ENCODE data around the gene GRIA1.

The GRIA1 gene

GRCh38 chr5:153500178-153500577 is 9.7 kb downstream of the GRIA1 start:
- DNase-seq: no peak

- no peak for DNase-seq
These were observed 14.3 kb downstream of the GRIA1 start for GRCh38 chr5:153504726-153505125.

DNA sequence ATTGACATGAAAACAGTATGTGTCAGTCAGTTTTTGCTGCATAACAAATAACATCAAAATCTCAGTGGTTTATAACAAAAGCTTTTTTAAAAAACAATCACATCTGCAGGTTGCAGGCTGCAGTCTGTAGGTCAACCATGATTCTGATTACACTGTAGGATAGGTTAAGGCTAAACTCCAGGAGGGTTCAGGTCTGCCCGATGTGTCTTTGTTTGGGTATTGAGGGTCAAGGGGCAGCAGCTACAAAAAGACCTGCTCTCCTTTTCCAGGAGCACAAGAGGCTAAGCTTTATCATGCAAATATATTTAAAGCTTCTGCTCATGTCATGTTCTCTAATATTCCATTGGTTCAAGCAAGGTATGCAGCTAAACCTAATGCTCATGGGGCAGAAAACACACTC is 18.2 kb downstream of the GRIA1 start:
- DNase-seq: no peak

- DNase-seq: no peak
These were observed 21.2 kb downstream of the GRIA1 start for GRCh38 chr5:153511622-153512021.

- no peak for DNase-seq
These were observed 22.7 kb downstream of the GRIA1 start for GRCh38 chr5:153513156-153513555.

- DNase-seq: no peak
These were observed 24.8 kb downstream of the GRIA1 start for GRCh38 chr5:153515301-153515700.

GRCh38 chr5:153516504-153517240 is 26.2 kb downstream of the GRIA1 start:
- DNase-seq: no peak

DNA sequence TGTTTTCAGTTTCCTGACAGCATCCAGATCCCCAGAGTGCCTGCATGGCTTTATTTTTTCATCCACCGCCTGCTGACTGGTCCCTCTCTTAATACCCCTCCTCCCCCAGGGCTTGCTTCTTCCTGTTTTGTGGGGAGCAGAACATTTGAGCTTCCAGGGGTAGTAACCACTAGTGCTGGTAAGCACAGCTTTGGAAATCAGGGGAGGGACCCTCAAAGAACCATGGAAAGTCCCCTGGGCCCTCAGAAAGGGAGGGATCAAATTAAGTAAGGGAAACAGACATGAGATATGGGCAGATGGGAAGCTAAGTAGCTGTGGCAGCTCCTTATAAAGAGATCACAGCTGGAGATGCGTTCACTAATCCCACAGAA is 26.8 kb downstream of the GRIA1 start:
- no peak for DNase-seq

DNA sequence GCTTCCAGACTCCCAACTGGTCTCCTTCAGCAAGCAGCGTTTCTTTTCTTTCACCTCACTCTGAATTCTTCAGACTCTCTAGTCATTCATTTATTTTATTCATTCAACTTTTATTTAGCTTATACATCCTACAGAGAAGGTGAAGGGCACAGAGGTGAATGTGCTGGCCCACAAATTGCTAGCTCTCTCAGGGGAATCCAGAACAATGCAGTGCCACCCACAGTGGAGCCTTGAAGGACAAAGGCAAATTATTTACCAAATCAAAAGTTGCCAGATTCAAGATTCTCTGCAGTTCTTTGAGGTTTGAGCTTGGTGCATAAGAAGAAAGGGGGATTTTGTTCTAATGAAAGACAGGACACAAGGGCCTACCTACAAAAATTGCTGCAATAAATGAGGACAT is 29.7 kb downstream of the GRIA1 start:
- no peak for DNase-seq

DNA sequence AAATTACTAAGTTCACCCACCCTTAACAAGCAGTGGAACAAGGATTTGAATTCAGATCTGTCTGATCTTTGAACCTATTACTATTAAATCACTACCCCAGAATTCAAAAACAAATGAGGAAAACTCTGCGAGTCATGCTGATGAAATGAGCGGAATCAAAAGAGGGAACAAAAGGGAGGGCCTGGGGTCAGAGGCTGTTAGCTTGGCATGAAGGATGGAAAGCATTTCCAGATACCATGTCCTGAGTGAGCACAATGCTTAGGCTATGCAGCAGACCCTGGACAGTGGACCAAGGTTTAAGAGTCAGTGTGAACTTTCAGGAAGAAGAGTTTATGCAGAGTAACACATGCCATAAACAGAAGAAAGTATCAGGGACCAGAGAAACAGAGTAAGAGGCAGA is 30.5 kb downstream of the GRIA1 start:
- DNase-seq: peak; percentile 29

DNA sequence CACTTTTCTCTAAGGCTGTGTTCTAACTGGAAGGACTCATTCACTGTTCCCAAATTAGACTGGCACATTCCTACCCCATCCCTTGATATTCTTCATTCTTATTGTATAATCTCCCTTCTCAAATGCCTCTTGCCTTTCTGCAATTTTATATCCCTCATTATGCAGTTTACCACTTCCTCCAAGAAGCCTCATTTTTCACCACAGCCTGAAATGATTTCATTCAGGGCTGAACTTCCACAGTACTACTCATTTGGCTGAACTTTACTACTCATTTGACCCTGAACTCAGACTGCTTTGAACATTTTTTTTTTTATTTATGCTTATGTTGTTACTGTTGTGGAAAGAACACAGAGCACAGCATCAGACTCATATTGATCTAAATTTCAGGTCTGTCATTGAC is 32.7 kb downstream of the GRIA1 start:
- no peak for DNase-seq

- DNase-seq: no peak
These were observed 33.4 kb downstream of the GRIA1 start for GRCh38 chr5:153523831-153524230.

DNA sequence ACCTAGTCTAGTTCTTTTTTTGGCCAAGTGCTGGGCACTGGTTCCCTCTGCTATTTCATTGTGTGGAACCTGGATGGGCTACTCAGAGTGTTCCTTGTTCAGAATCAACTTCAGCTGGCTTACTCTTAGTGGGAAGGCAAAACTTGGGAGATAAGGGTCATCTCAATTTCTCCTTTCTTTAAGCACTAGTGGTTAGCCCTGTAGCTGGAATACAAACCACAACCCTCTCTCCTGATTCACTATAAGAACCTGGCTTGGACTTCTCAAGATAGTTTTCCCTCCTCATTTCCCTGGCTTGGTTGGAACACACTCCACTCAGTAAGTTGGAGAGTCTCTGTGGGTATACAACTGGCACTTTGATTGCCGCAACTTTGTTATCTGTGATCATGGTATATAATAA is 35.1 kb downstream of the GRIA1 start:
- DNase-seq: no peak

DNA sequence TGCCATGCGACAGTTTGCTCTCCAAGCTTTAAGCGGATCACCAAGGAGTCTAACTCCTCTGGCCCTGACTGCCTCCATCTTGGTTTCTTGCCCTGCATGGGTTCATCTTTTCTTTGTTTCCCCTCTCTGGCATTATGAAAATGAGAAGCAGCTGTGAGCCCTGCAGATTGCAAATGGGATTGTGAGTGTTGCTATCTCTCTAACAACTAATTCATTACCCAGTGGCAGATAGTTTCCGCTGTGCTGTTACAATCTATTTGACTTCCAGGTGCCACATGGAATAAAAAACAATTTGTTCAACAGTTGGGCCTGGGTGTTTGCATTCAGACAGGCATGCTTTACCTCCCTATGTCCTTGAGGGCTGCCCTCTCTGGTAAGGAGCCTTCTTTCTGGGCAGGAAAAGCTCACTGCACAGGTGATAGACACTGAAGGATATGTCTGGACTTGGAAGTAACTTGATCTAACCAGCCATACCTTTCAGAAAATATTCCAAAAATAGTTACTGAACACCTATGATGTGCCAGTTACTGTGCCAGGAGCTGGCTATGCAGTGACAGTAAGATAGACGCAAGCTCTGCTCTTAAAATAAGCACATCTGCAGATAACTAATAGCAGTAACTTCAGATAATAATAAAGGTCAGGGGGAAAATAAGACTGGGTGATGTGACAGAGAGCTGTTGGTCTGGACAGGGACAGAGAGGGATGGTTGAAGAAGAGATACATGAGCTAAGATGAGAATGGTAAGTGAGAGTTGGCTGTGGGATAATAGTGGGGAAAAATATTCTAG is 40.1 kb downstream of the GRIA1 start:
- no peak for DNase-seq

DNA sequence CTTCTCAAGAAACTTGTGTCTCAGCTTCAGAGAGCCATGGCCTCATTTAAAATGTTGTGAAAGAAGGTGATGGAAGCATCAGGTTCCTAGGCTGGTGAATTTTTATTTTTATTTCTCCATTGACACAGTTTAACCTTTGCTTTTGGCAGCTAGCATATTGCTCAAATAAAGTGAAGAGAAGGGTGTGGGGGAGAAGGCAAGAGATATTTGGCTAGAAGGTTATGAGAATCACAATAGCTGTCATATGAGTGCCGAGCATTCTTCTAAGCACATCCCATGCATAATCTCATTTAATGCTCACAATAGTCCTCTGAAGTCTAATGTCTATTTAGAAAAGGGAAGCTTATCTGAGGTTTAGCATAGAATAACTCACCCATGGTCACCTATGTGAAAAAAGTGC is 43.1 kb downstream of the GRIA1 start:
- DNase-seq: no peak

- no peak for DNase-seq
These were observed 43.6 kb downstream of the GRIA1 start for GRCh38 chr5:153534102-153534501.

DNA sequence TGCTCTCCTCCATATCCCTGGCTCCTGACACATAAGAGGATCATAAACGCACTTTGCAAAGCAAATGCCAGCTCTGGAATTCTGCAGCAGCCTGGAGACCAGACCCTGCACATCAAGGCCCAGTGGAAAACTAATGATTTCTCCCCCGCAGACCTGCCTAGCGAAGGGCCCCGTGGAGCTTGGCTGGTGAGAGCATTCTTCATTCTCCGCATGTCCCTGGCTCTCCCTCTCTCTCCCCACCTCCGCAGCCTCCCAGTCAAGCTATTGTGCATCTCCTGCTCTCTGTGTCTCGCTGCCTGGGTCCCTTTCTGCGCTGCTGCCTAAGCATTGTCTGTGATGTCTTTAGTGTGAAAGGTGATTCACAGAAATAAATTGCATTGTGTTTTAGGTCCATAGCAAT is 46.7 kb downstream of the GRIA1 start:
- no peak for DNase-seq

- no peak for DNase-seq
These were observed 49.5 kb downstream of the GRIA1 start for GRCh38 chr5:153539983-153540382.

GRCh38 chr5:153542536-153542935 is 52.1 kb downstream of the GRIA1 start:
- peak; percentile 53 for DNase-seq

GRCh38 chr5:153543288-153543687 is 52.8 kb downstream of the GRIA1 start:
- DNase-seq: no peak

- peak; percentile 71 for DNase-seq
These were observed 53.5 kb downstream of the GRIA1 start for GRCh38 chr5:153543959-153544470.

DNA sequence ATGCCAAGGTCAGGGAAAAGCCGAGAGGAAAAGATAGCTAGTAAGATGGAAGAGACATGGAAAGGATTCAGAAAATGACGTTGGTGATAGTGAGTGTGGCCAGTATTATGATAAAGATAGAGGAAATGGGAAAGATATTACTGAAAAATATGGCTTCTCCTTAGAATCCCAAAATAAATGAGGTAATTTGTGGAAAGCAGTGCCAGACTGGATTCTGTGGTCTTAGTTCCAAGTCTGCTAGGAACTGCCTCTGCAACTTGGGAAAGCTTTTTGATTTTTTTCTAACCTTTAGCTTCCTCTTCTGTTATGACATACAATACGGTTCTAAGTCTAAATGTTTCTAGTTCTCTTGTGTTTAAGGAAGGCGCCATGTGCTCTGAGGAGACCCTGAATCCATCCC is 54.2 kb downstream of the GRIA1 start:
- DNase-seq: no peak

GRCh38 chr5:153546566-153546965 is 56.1 kb downstream of the GRIA1 start:
- DNase-seq: peak; percentile 48

DNA sequence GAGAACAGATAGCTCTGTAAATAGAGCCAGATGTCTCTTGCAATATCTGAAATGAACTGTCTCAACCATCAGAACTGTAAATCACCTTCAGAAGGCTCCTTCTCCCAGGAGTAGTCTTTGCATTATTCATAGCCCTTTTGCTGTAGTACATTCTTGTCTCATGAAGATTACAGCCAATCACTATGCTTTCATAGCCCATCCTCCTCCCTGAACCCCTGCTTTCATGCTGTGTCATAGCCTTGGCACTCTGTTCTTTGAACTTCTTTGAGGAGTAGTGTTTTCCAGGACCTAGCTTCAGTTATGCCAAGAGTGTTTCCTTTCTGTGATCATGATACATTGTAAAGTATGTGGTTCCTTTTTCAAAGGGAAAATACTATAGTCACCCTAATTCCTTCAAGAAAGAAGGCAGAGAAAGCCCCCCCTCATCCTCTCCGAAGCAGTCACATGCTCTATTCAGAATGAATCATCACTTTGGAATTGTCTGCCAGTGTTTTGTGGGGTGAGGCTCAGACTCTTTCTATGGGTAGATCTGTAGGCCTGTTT is 61.1 kb downstream of the GRIA1 start:
- peak; percentile 97 for DNase-seq
